ENCODE results near the gene NTM.
"Not testable (repeated sequence)": the region's sequence is repeated elsewhere in the genome, so short reads cannot be mapped to it uniquely, and the experiment has no call there.

NTM gene

DNA sequence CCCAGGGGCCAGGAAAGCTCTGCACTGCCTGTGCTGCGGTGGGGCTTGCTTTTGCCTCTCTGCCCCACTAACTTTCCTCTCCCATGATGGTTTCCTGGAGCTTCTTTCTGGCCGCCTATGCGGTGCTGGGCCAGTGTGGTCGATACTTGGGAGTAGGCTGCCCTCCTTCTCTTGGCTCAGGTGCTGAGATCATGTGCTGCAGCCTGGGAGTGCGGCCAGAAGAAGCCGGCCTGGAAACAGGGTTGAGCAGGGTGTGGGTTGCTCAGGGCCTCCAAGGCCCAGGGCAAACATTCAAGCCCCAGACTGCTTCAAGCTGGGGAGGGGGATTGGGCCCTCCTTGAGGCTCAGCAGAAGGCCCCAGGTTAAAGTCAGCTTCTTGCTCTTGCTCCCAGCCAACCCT lies 125.0 kb downstream of the NTM start:
- no peak for DNase-seq (ENCODE audit: low read depth in 1 of 2, low spot score in 1 of 2)

DNA sequence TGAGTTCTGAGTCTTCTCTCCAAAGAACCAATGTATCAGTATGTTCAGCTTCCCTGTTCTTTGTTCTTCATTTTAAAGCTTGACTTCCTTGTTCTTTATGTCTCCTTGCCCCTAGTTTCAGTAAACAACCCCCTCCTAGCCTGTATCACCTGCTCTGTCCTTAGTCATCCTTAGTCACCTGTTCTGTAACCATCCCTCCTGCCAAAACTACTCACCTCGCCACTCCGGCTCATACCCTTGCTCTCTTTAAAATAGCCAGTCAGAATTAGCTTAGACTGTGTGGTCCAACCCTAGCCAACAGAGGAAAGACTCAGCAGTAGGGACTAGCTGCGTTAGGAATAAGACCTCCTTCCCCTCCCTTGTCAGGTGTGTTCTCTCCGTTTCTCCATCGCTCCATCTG lies 127.3 kb downstream of the NTM start:
- not testable (repeated sequence) for DNase-seq (ENCODE audit: low read depth in 1 of 2, low spot score in 1 of 2)

DNA sequence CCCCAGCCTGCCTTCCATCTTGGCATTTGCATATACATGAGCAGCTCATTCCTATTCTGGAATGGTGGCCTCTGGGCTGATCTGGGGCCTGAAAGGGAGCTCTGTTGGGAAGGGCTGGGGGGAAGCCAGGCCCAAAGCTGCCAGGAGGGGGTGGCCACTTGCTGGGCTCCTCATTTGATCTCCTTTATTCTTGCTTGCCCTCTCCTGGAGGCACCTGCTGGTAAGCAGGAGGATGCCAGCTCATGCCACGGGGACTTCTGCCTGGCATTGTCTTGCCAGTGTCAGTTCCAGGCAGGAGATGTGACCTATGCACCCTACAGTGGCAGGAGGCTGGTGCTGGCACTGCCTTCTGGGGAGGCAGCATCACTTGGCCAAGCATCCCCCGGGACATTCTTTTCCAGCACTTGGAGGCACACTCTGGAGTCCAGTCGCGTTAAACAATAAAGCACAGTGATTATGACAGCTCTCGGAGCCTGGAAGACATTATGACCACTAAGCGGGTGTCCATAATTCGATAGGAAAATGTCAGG lies 128.3 kb downstream of the NTM start:
- DNase-seq (ENCODE audit: low read depth in 1 of 2, low spot score in 1 of 2) = no peak

DNA sequence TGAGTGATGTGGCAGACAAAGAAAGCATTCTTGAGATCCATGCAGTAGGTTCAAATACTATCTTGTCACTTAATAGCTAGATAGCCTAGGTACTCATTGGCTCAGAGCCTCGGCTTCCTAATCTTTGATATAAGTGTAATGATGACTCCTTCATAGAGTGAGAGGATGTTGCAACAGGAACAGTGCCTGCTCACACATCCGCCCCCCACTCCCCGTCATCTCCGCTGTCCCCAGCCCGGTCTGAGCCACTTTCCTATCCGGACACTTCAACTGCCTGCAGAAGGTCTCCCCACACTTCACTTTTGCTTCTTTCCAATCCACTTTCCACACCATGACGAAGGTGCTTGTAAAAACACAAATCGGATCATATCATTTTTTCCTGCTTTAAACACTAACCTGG lies 128.8 kb downstream of the NTM start:
- no peak for DNase-seq (ENCODE audit: low read depth in 1 of 2, low spot score in 1 of 2)

DNA sequence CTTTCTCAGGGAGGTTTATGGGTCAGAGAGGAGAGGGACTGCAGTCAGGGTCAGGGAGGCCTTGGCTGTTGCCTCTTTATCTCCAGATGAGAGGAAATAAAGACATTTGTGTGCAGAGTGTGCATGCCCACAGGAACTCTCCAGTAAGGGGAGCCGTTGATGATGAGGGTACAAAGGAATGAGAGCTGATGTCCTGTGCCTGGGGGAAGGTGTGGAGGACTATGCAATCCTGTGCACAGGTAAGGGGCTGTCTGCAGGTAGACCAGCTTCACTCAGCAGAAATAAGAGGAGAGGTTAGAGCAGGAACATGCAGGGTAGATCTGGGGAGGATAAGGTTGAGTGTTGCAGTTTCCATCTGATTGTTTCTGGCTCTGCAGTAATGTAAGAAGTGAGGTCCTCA lies 132.6 kb downstream of the NTM start:
- no peak for DNase-seq (ENCODE audit: low read depth in 1 of 2, low spot score in 1 of 2)

DNA sequence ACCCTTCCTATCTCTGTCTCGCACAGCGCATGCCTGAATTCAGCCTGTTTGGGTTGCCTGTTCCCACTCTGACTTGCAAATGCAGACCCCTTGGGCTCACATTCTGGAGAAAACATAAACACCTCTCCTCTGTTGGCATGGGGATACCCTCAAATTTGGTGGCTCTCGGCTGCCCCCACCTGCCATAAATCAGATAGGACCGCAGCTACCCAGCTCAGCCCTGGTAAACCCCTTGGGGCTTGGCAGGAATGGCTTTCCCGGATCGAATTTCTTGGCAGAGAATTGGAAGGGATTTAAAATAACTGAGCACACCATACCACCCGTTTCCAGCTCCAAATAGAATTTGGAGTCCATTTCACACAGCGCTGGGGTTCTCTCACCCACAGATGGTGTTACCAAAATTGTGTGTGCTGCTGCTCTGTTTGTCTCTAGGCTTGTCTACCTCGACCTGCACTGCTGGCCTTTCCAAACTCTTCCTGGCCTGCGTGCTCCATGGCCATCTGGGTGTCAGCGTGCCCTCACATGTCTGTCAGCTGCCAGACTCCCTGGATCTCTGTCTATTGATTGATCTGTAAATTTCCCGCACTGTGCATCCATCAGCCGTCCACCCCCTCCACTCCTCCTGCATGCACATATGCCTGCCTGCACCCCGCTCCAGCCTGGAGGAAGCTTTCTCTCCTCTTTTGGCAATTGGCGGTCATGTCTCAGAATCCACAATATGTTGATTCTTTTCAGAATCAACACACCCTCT lies 134.0 kb downstream of the NTM start:
- no peak for DNase-seq (ENCODE audit: low read depth in 1 of 2, low spot score in 1 of 2)

DNA sequence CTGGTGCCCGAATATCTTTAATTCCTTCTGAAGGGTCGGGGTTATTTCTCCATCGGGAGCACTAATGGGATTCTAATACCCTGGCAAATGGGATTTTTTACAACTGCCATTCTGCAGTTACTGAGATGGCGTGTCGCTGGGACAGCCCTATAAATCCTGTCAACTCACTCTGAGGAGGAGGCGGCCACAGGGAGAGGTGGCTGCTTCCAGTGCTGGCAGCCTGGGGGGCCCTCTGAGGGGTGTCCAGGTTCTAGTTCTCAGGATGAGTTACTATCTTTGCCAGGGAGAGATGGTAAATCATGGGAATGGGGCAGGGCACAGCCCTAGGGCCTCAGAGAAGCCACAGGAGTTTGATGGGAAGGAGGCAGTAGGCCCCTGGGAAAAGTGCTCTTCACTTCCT lies 135.9 kb downstream of the NTM start:
- no peak for DNase-seq (ENCODE audit: low read depth in 1 of 2, low spot score in 1 of 2)

DNA sequence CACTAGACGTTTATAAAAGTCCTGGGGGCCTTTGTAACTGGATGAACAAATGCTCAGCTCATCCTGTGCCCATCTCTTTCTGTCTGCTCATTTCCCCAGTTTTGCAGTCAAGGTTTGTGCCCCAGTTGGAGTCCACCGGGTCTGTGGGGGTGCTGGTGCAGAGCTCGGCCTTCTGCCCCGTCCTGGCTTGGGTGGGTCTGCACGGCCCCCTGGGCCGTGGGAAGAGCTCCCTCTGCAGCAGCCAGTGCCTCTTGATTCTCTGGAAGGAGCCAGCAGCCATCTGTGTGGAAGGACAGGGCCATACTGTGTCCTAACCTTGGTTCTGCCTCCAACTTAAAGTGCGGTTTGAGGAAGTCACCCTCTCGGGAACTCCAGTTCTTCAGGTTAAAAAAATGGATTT lies 140.2 kb downstream of the NTM start:
- DNase-seq (ENCODE audit: low read depth in 1 of 2, low spot score in 1 of 2) = no peak

DNA sequence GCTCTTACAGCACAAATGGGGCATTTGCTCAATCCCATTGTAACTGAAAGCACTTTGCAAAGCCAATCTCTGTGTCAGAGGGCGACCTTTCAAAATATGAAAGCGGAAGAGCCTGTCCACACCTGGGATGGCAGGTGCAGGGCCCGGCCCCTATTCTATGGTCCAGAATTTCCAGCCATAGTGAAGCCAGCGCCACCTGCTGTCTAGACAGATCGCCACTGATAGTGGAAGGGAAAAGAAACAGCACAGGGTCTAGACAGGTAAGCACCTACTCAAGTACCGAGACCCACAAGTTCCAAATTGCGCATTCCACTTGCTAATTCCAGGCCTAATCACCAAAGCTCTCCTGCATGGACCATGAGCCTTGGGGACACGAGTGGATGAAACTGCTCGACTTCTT lies 141.4 kb downstream of the NTM start:
- DNase-seq (ENCODE audit: low read depth in 1 of 2, low spot score in 1 of 2) = no peak

DNA sequence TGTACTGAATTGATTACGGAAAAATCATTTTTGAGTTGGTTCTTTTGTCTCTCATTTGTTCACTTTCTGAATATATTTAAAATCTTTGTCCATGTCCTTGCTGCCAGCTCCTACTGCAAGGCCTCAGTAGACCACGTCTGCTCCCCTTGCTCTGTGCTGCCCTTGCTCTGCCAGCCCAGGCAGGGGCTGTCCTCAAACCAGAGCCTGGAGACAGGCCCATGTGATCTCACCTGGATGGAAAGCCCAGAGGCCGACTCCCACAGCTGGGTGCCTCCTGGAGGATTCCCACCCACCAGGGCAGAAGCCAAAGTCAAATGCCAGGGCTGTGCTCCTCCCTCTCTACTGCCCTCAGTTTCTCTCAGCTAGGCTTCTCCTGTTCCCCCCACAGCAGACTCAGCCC lies 141.8 kb downstream of the NTM start:
- DNase-seq (ENCODE audit: low read depth in 1 of 2, low spot score in 1 of 2) = no peak

DNA sequence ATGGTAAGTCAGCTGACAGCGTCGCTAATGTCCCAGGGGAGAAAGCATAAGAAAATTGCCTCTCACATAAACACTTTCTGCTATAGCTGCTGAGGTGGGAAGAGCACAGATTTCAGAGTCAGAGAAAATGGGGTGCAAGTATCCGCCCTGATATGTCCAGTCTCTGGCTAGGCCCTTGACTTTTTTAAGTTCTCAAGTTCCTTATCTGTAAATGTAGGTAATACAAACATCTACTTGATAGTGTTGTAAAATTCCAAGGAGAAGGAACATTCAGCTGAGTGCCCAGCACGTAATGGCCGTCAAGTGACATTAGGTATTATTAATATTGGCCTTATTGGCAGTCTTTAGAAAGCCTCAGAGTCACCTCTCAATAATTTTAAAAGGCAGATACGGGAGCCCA lies 143.6 kb downstream of the NTM start:
- DNase-seq (ENCODE audit: low read depth in 1 of 2, low spot score in 1 of 2) = no peak

DNA sequence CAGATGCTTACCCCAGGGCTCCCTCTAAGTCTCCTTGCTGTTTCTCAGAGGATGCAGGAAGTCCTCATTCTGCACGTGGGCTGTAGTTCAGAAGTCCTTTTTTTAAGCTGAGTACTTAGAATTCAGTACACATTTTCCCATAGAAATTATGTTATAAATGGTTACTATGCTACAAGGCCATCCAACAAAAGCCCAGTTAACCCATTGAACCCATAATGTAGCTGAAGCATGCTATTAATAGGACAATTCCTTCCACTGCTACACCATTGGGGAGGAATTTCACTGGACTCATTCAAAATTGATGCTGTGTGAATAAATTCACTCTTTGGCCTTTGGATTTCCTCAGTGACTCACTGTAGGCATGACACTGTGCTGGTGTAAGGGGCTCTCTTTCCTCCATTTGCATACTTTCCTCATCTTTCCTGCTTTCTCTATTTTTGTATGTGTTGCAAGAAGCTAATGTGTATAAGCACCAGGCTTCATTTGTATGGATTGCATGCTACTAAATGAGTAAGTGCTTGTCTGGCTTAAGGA lies 148.0 kb downstream of the NTM start:
- DNase-seq (ENCODE audit: low read depth in 1 of 2, low spot score in 1 of 2) = no peak

DNA sequence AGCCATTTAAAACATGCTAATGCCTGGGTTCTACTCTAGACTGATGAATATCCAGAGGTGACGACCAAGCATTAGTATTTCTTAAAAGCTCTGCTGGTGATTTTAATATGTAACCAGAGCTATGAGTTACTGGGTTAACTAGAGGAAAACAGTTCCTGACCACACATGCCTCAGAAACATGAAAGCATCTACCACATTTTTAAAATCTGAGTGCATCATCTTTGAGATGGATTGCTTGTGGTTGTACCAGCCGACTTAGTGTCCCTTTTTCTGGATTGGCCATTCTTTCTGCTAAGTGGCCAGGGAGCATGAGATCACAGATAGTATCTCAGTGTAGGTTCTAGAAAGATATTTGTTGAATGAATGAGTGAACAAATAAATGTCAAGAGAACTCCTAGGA lies 152.4 kb downstream of the NTM start:
- DNase-seq (ENCODE audit: low read depth in 1 of 2, low spot score in 1 of 2) = no peak

DNA sequence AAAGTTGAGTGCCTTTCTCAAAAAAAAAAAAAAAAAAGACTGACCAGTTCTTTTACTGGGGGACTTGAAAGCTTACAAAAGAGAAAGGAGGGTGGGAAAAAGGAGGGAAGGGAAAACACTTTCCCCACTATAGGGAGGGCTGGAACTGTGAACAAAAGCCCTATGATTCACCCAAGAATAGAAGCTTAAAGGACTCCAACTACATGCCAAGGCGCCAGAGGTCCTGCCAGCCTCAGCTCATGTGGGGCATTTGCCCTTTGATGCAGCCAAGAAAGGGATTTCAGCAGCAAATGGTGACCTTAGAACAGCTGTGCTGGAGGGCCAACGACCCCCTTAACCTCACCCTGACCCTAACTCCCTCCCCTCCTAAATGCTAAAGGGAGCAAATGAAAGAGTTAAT lies 160.0 kb downstream of the NTM start:
- DNase-seq (ENCODE audit: low read depth in 1 of 2, low spot score in 1 of 2) = no peak

DNA sequence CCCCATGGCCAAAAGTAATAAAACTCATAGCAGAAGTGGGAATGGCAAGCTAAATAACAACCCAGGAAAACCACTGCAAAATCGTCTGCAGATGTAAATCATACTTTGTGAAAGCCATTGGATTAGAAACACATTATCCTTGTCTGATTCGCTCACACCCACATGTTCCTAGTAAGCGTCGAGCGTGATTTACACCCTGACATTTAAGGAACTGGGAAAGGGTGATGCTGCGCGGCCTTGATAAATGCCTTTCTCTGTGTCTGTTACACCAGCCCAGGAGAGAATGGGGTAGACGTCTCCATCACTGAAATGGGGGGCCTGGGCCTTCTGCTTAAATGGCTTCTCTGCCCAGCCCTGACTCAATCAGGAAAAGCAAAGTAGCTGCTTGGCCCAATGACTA lies 162.7 kb downstream of the NTM start:
- no peak for DNase-seq (ENCODE audit: low read depth in 1 of 2, low spot score in 1 of 2)

DNA sequence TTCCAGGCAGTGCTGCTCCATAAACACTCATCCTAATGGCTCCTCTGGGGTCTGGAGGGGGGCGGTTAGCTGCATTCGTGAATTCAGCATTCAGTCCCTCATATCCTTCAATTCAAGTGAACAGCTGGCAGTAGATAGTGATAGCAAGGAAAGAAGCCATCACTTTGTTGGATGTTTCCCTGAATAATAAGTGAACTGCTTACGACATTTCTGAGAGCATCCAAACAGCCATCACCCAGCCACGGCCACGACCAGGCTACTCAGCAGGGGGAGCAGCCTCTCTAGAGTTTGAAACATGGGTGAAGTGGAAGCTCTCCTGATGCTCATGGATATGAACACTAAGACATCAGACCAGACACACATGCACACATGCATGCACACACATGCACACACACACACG lies 163.6 kb downstream of the NTM start:
- no peak for DNase-seq (ENCODE audit: low read depth in 1 of 2, low spot score in 1 of 2)

DNA sequence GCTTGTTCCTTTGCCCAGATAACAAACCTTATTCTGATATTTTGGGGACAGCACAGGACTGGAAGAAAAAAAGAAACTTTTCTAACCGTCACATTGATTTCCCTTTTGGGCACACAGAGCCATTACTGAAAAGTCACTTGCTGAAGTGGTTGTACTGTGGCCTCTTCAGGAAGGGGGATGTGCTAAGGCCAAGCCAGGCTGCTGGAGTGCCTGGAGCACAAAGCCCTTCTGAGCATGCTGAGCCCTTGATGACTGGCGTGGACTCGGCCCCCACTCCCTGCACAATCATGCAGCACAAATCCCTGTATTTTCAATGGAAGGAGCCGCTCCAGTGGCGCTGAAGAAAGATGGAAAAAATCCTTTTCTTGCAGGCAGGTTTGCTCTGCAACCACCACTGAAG lies 164.2 kb downstream of the NTM start:
- no peak for DNase-seq (ENCODE audit: low read depth in 1 of 2, low spot score in 1 of 2)

DNA sequence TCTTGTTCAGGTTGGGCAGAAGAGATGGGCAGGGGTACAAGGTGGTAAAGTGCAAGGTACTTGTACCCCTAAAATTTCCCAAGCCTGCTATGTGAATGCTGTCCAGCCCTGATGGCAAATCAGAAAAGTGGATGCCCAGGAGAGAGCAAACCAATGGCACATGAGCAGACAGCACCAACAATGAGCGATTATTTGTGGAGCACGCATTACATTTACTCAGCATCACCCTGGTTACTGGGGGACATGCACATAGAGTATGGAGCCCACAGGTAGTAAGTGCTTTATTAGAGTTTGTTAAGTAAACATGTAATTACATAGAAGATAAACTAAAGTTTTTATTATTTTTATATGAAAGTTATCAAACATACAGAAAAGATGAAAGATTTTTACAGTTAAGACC lies 165.7 kb downstream of the NTM start:
- DNase-seq (ENCODE audit: low read depth in 1 of 2, low spot score in 1 of 2) = no peak

DNA sequence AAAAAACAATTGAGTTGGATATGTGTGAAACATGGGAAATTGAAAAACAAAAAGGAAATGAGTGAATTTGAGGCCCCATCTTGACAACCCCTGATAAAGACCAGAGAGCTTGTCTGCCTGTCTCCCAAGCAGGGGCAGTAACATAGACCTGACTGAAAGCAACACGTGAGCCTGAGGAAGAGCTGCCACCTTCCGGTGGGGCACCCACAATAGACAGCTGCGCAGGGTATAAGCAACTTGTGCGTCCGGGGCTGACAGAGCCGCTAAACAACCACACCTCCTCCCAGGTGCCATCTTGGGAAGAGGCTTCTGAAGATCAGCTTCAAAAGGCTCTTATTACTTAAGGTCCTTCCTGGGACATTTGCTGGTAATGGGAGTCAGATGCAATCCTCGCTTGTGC lies 166.8 kb downstream of the NTM start:
- no peak for DNase-seq (ENCODE audit: low read depth in 1 of 2, low spot score in 1 of 2)

DNA sequence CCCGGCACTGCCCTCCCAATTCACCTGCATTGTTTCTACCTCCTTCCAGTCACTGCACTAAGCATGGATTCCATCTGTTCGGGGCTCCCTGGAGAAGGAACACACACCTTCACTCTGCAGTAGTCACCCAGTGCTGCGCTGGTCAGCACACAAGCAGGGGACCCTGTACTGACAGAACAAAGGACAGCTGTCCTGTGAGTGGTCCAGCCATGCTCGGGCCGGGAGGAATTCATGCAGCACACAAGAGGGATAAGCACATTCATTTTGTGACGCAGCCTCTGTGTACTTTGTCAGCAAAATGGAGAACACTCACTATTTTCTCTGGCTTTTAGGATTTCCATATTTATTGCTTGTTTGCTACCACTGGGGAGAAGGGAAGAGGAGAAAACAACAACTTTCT lies 167.3 kb downstream of the NTM start:
- no peak for DNase-seq (ENCODE audit: low read depth in 1 of 2, low spot score in 1 of 2)

DNA sequence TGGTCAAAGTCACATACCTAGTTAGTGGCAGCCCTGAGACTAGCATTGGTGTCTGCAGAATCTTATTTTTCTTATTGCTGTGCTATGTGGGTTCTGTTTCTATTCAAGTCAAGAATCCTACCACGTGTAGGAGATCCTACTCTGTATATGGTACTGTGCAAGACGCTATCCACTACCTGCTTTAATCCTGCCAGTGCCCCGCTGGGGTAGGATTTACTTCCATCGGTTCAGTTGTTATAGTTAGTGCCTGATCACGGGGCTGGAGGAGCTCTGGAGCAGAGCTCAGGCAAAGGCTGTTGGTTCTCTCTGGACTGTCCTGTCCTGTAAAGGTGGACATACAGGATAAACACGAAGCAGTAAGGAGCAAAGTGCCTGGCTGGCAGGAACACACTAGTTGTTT lies 167.9 kb downstream of the NTM start:
- DNase-seq (ENCODE audit: low read depth in 1 of 2, low spot score in 1 of 2) = no peak

DNA sequence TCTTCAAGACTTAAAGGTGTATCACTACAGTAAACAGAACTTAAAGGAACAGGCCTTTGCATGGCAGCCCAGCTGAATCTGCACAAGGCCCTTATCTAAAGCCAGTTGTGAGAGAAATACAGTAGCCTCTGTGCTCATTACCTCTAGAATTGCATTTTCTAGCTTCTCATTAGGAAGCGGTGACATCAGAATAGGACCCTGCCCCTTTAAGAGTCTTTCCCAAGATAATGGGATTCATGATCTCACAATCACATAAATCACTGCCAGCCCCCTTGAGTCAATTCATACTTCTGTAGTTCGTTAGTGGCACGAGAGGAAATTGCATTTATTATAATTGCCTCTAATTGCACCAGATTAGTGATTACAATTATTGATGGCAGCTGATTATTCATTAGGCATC lies 170.3 kb downstream of the NTM start:
- DNase-seq (ENCODE audit: low read depth in 1 of 2, low spot score in 1 of 2) = no peak

DNA sequence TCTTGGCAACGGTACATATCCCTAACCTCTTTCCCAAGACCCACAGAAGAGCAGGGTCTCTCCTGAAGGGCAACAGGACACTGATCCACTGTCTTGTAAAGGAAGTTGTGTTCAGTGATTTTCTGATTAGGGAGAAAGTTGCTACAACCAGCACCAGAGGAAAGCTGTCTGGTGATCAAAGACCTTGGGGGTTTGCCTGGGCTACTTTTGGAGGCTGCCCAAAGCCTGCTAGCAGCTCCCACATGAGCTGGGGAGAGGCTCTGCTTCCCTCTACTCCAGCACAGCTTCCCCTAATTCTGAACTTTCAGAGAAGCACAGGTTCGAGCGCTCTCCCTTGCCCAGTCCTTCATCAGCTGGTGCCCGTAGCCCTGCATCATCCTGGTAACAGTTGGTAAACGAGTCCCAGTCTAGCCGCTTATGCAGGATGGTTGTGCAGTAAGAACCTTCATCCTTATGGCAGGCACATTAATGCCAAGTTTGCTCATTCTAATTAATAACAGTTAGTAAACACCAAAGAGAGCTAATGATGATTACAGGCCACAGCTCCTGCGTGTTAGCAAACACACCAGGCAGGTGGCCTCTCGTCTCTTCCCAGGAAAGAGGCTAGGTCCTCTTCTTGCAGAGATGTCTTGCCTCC lies 173.1 kb downstream of the NTM start:
- no peak for DNase-seq (ENCODE audit: low read depth in 1 of 2, low spot score in 1 of 2)
